Measurements from ENCODE around the gene CYP4F8.

GRCh38 chr19:15669891-15670290 lies 54.9 kb downstream of the CYP4F8 start:
- TF ChIP-seq CTCF (IDR thresholded peaks at IDR 0.05; ENCODE audit: low read depth, low read length, poor library complexity, severe bottlenecking) (no peak), EZH2phosphoT487 (IDR thresholded peaks at IDR 0.05; ENCODE audit: borderline replicate concordance, low read length) (no peak)

All from DOHH2 (cell line).